Measurements from ENCODE around the gene KRT13.

- no peak for TF ChIP-seq CTCF (IDR thresholded peaks at IDR 0.05)
- TF ChIP-seq EZH2 (IDR thresholded peaks at IDR 0.05; ENCODE audit: borderline replicate concordance, insufficient read depth, low read depth, low read length, poor library complexity, severe bottlenecking), result no peak
These were observed 5.7 kb upstream of the KRT13 start for GRCh38 chr17:41511116-41511515.

Data from B cell (primary cell).